SW 1271 (cell line): ENCODE results near the gene CARD14.
"Not testable (repeated sequence)": the region's sequence is repeated elsewhere in the genome, so short reads cannot be mapped to it uniquely, and the experiment has no call there.

Source experiments
- DNase-seq, 2 experiments: peaks; one replicate each; lab custom pipeline; 2025; lab: John Stamatoyannopoulos, UW

CARD14 gene

GRCh38 chr17:80151333-80151732, 18.5 kb upstream of the CARD14 start:
- no peak for DNase-seq

DNA sequence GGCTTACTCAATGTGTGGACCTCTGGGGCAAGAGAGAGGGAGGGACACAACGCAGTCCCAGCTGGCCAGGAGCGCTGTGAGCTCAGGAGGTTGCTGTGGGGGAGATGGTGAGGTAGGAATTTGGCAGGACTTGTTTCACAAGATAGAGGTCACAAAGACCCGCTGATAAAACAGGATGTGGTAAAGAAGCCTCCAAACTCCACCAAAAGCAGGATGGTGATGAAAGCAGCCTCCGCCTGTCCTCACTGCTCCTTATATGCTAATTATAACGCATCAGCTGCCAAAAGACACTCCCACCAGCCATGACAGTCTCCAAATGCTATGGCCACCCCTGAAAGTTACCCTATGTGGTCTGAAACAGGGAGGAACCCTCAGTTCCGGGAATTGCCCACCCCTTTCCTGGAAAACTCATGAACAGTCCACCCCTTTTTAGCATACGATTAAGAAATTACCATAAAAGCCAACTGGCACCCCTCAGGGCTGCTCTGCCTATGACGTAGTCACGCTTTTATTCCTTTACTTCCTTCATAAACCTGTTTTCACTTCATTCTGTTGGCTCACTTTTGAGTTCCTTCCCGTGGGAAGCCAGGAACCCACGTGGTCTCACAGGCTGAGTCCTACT, 17.6 kb upstream of the CARD14 start:
- DNase-seq: no peak

DNA sequence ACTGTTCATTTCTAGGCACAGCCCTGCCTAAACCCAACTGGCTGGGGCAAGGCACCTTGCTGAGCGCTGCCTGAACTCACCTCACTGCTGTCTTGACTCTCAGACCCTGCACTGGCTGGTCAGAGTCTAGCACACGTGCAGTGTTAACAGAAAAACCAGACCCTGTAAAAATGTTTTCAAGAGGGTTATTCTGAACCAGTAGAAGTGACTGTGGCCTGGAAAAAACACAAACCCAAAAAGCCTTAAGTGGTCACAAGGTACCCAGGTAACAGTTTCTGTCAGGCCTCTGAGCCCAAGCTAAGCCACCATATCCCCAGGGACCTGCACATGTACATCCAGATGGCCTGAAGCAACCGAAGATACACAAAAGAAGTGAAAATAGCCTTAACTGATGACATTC, 16.8 kb upstream of the CARD14 start:
- DNase-seq: no peak

GRCh38 chr17:80154166-80154565, 15.7 kb upstream of the CARD14 start:
- DNase-seq: no peak

DNA sequence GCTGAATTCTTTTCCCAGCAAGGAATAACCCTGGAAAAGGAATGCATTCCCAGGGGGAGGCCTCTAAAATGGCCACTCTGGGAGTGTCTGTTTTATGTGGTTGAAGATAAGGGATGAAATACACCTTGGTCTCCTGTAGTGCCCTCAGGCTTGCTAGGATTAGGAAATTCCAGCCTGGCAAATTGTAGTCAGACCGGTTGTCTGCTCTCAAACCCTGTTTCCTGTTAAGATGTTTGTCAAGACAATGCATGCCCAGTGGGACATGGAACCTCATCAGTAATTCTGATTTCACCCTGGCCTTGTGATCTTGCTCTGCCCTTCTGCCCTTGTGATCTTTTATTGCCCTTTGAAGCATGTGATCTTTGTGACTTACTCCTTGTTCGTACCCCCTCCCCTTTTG, 14.2 kb upstream of the CARD14 start:
- DNase-seq: not testable (repeated sequence)

DNA sequence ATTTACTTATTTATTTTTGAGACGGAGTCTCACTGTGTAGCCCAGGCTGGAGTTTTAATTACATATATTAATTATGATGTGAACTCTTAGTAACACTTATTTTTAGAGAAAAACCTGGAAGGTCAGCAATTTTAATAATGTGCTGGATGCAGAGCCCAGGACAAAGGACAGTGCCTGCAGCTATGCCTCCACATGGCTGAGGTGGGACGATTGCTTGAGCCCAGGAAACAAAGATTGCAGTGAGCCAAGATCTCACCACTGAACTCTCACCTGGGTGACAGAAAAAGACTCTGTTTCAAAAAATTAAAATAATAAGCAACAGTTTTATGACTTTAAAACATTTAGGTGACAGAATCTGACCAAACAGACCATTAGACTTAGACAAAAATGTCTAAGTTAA, 11.0 kb upstream of the CARD14 start:
- DNase-seq: no peak

GRCh38 chr17:80160536-80160935, 9.3 kb upstream of the CARD14 start:
- DNase-seq: no peak

DNA sequence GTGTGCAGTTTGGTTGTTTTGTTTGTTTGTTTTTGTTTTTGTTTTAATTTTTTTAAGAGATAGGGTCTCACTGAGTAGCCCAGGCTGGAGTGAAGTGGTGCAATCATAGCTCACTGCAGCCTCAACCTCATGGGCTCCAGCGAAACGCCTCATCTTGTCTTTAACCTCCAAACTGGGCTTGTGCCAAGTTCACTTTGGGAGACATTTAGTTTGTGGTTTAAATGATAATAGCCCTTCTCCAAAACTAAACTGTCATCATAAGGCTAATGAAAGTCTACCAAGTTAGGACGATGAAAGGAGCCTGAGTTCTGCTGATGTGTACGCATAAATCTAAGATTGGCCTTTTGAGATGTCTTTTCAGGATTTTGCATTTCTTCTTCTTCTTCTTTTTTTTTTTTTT, 6.5 kb upstream of the CARD14 start:
- DNase-seq: no peak

DNA sequence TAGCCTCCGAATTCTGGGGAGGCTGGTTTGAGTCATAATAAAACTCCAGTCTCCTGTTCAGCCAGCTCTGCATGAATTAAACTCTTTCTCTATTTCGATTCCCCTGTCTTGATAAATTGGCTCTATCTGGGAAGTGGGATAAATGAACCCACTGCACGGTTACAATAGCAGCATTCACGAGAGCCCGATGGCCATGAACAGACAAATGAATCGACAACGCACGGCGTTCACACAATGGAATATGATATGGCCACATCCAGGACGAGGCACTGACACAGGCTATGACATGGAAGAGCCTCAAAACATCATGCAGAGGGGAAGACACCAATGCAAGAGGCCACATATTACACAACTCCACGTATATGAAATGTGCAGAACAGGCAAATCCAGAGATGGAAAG, 5.6 kb upstream of the CARD14 start:
- no peak for DNase-seq

DNA sequence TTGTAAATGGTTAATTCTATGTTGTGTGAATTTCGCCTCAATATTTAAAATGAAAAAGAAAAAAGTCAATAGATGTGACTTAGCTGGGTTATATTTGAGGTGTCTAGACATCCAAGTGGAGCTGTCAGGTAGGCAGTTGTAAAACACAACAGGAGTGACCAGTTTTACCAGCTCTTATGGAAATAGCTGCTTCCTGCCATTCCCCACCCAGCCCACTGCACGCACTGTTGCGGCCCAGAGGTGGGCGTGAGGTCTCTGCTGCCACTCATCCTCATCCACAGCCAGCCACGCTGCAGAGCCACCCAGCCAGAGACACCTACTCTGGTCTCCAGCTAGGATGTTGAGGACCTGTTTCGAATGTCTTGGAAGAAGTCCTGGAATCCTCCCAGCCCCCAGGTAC, 3.4 kb upstream of the CARD14 start:
- DNase-seq: no peak

DNA sequence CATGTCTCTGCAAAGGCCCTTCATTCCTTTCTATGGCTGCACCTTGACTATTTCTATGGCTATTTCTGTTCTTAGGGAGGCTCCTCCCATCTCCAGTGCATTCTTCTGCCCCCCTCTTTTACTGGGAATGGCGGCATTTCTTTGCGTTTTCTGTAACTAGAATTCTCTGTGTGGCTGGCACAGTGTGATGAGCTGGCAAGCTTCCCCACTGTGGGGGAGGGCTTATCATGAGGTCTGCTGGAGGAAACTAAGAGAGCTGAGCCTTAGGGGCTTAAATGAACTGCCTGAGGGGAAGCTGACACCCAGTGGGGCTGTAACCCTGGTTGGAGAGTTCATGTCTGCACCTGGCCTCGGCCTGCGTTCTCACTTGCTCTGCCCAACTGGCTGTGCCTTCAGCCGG, 1.5 kb upstream of the CARD14 start:
- DNase-seq: no peak

GRCh38 chr17:80169107-80169506, 723 bp upstream of the CARD14 start:
- no peak for DNase-seq

- no peak for DNase-seq
Observed at GRCh38 chr17:80171681-80172080, 1.9 kb downstream of the CARD14 start.

- DNase-seq: no peak
Observed at GRCh38 chr17:80173126-80173525, 3.3 kb downstream of the CARD14 start.

DNA sequence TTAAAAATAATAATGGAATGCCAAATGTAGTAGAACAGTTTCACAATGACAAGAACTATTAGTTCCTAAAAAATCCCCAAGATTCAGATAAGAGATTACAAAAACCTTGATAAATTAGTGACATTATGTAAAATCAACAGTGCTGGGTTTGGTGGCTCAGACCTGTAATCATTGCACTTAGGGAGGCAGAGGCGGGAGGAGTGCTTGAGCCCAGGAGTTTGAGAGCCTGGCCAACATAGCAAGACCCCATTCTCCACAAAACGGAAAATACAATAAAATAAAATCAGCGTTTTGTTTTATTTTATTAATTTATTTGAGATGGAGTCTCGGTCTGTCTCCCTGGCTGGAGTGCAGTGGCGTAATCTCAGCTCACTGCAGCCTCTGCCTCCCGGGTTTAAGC, 4.1 kb downstream of the CARD14 start:
- DNase-seq: no peak

GRCh38 chr17:80176757-80177156, 6.9 kb downstream of the CARD14 start:
- DNase-seq: no peak

GRCh38 chr17:80177986-80178595, 8.3 kb downstream of the CARD14 start:
- DNase-seq: no peak

GRCh38 chr17:80180192-80180591, 10.4 kb downstream of the CARD14 start:
- DNase-seq: no peak

DNA sequence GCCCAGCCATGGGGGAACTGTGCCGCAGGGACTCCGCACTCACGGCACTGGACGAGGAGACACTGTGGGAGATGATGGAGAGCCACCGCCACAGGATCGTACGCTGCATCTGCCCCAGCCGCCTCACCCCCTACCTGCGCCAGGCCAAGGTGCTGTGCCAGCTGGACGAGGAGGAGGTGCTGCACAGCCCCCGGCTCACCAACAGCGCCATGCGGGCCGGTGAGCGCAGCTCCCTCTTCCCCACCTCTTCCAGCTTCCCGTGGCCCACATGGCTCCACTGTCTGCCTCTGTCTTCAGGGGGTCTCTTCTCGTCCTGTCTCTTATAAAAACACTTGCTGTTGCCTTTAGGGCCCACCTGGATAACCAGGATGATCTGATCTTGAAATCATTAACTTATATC, 11.6 kb downstream of the CARD14 start:
- DNase-seq: no peak

- DNase-seq: no peak
Observed at GRCh38 chr17:80182118-80182844, 12.5 kb downstream of the CARD14 start.

DNA sequence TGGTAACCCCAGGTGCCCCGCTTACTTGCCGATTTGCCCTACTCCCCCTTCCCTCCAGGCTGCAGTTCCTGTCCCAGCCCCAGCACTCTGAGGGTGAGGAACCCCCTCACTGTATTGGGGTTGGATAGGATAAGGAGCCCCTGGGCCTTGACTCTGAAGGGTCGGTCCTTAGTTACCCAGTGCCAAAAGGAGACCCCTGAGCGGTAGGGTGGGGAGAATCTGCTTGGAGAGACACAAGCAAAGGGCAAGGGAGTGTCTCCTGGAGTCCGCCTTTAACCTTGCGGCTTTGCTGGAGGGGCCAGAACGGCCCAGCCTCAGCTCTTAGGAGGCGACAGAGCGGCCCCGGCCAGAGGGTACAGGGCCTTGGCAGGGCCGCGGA, 13.0 kb downstream of the CARD14 start:
- DNase-seq: no peak

GRCh38 chr17:80183581-80184422, 14.0 kb downstream of the CARD14 start:
- no peak for DNase-seq

GRCh38 chr17:80184423-80184714, 14.5 kb downstream of the CARD14 start:
- no peak for DNase-seq
